ENCODE data around the gene ANKRD9. TPM values are rescaled to one million over a fixed set of nuclear protein-coding genes. Genes with fewer than 3 reads are reported as not detected.

Gene ANKRD9
- total and polyA plus RNA-seq, 9 of the 15 experiments (the other 6 are each of a cell fraction or from before 2014, with no cell fraction given): 0.04 to 32.9 (median 5.3) TPM

- TF ChIP-seq, protein P1, sequence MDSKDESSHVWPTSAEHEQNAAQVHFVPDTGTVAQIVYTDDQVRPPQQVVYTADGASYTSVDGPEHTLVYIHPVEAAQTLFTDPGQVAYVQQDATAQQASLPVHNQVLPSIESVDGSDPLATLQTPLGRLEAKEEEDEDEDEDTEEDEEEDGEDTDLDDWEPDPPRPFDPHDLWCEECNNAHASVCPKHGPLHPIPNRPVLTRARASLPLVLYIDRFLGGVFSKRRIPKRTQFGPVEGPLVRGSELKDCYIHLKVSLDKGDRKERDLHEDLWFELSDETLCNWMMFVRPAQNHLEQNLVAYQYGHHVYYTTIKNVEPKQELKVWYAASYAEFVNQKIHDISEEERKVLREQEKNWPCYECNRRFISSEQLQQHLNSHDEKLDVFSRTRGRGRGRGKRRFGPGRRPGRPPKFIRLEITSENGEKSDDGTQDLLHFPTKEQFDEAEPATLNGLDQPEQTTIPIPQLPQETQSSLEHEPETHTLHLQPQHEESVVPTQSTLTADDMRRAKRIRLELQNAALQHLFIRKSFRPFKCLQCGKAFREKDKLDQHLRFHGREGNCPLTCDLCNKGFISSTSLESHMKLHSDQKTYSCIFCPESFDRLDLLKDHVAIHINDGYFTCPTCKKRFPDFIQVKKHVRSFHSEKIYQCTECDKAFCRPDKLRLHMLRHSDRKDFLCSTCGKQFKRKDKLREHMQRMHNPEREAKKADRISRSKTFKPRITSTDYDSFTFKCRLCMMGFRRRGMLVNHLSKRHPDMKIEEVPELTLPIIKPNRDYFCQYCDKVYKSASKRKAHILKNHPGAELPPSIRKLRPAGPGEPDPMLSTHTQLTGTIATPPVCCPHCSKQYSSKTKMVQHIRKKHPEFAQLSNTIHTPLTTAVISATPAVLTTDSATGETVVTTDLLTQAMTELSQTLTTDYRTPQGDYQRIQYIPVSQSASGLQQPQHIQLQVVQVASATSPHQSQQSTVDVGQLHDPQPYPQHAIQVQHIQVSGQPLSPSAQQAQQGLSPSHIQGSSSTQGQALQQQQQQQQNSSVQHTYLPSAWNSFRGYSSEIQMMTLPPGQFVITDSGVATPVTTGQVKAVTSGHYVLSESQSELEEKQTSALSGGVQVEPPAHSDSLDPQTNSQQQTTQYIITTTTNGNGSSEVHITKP (IDR thresholded peaks at IDR 0.05; ENCODE audit: partially characterized antibody): no peak
- TF ChIP-seq, protein P2, sequence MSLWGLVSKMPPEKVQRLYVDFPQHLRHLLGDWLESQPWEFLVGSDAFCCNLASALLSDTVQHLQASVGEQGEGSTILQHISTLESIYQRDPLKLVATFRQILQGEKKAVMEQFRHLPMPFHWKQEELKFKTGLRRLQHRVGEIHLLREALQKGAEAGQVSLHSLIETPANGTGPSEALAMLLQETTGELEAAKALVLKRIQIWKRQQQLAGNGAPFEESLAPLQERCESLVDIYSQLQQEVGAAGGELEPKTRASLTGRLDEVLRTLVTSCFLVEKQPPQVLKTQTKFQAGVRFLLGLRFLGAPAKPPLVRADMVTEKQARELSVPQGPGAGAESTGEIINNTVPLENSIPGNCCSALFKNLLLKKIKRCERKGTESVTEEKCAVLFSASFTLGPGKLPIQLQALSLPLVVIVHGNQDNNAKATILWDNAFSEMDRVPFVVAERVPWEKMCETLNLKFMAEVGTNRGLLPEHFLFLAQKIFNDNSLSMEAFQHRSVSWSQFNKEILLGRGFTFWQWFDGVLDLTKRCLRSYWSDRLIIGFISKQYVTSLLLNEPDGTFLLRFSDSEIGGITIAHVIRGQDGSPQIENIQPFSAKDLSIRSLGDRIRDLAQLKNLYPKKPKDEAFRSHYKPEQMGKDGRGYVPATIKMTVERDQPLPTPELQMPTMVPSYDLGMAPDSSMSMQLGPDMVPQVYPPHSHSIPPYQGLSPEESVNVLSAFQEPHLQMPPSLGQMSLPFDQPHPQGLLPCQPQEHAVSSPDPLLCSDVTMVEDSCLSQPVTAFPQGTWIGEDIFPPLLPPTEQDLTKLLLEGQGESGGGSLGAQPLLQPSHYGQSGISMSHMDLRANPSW (CRISPR knock-in tag; IDR thresholded peaks at IDR 0.05): no peak
- TF ChIP-seq RBBP5 (IDR thresholded peaks at IDR 0.05; ENCODE audit: borderline replicate concordance, insufficient read depth, low read length, poor library complexity, severe bottlenecking): no peak
- TF ChIP-seq HEY1 (CRISPR knock-in tag; IDR thresholded peaks at IDR 0.05; ENCODE audit: borderline replicate concordance): no peak
- no peak for TF ChIP-seq SAP30 (IDR thresholded peaks at IDR 0.05; ENCODE audit: borderline replicate concordance, insufficient read depth, low read depth, low read length, poor library complexity, severe bottlenecking)
- no peak for TF ChIP-seq NFIC (IDR thresholded peaks at IDR 0.05)
- TF ChIP-seq TEAD1 (CRISPR knock-in tag; IDR thresholded peaks at IDR 0.05): no peak
- no peak for TF ChIP-seq ZBTB49 (CRISPR knock-in tag; IDR thresholded peaks at IDR 0.05; ENCODE audit: borderline replicate concordance)
- TF ChIP-seq ZNF224 (CRISPR knock-in tag; IDR thresholded peaks at IDR 0.05): no peak
- no peak for TF ChIP-seq ZFP30 (CRISPR knock-in tag; IDR thresholded peaks at IDR 0.05; ENCODE audit: borderline replicate concordance)
- TF ChIP-seq SRF (CRISPR knock-in tag; IDR thresholded peaks at IDR 0.05): no peak
- TF ChIP-seq, protein P3, sequence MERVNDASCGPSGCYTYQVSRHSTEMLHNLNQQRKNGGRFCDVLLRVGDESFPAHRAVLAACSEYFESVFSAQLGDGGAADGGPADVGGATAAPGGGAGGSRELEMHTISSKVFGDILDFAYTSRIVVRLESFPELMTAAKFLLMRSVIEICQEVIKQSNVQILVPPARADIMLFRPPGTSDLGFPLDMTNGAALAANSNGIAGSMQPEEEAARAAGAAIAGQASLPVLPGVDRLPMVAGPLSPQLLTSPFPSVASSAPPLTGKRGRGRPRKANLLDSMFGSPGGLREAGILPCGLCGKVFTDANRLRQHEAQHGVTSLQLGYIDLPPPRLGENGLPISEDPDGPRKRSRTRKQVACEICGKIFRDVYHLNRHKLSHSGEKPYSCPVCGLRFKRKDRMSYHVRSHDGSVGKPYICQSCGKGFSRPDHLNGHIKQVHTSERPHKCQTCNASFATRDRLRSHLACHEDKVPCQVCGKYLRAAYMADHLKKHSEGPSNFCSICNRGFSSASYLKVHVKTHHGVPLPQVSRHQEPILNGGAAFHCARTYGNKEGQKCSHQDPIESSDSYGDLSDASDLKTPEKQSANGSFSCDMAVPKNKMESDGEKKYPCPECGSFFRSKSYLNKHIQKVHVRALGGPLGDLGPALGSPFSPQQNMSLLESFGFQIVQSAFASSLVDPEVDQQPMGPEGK (CRISPR knock-in tag; IDR thresholded peaks at IDR 0.05; ENCODE audit: borderline replicate concordance): no peak
Measured at GRCh38 chr14:102516531-102517391, 7.2 kb upstream of the ANKRD9 start (continued).
